Measurements from ENCODE around the gene ARVCF. TPM values are rescaled to one million over a fixed set of nuclear protein-coding genes. Genes with fewer than 3 reads are reported as not detected.

ARVCF gene
- total RNA-seq, 4 donors from 2014 or later, result 10.7 to 21.2 (median 18.4) TPM

DNA sequence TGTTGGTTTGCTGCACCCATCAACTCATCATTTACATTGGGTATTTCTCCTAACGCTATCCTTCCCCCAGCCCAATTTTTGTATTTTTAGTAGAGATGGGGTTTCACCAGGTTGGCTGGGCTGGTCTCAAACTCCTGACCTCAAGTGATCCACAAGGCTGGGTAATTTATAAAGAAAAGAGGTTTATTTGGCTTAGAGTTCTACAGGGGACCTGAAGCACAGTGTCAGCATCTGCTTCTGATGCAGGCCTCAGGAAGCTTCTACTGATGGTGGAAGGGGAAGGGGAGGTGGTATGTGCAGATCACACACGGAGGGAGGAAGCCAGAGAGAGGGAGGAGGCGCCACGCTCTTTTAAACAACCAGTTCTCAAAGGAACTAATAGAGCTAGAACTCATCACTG is 30.1 kb upstream of the ARVCF start:
- H3K27me3 ChIP-seq, result no peaks in the 10 kb centered on the region
- H3K36me3 ChIP-seq, result peaks cover 0 to 37% (median 0%) of the 10 kb centered on the region in 3 donors
- DNase-seq, result no peak
- H3K27ac ChIP-seq, result no peak overlapping the region
- H3K9me3 ChIP-seq, result no peaks in the 10 kb centered on the region
- TF ChIP-seq POLR2A (IDR thresholded peaks at IDR 0.05) (no peak), CTCF (IDR thresholded peaks at IDR 0.05) (no peak)
- no peak overlapping the region for H3K4me3 ChIP-seq
- no peaks in the 10 kb centered on the region for H3K4me1 ChIP-seq

- peaks cover 0 to 41% (median 0%) of the 10 kb centered on the region in 3 donors for H3K36me3 ChIP-seq
- TF ChIP-seq POLR2A (IDR thresholded peaks at IDR 0.05), result no peak
- no peak for TF ChIP-seq CTCF (IDR thresholded peaks at IDR 0.05)
- DNase-seq, result no peak
- H3K27me3 ChIP-seq, result no peaks in the 10 kb centered on the region
- H3K4me1 ChIP-seq, result no peaks in the 10 kb centered on the region
- no peaks in the 10 kb centered on the region for H3K9me3 ChIP-seq
- no peak overlapping the region for H3K27ac ChIP-seq
- no peak overlapping the region for H3K4me3 ChIP-seq
Observed at GRCh38 chr22:20044495-20045151, 28.0 kb upstream of the ARVCF start.

GRCh38 chr22:20043997-20044342 is 27.3 kb upstream of the ARVCF start:
- DNase-seq, result no peak
- Histone ChIP-seq H3K36me3 (peaks cover 0 to 41% (median 0%) of the 10 kb centered on the region in 3 donors), H3K9me3 (no peaks in the 10 kb centered on the region), H3K27me3 (no peaks in the 10 kb centered on the region), H3K27ac (no peak overlapping the region), H3K4me3 (no peak overlapping the region), H3K4me1 (no peaks in the 10 kb centered on the region)
- TF ChIP-seq POLR2A (IDR thresholded peaks at IDR 0.05) (no peak), CTCF (IDR thresholded peaks at IDR 0.05) (no peak)

GRCh38 chr22:20043057-20043996 is 26.7 kb upstream of the ARVCF start:
- no peak for DNase-seq
- Histone ChIP-seq H3K9me3 (no peaks in the 10 kb centered on the region), H3K27ac (no peak overlapping the region), H3K27me3 (no peaks in the 10 kb centered on the region), H3K4me1 (no peaks in the 10 kb centered on the region), H3K36me3 (peaks cover 0 to 43% (median 0%) of the 10 kb centered on the region in 3 donors), H3K4me3 (no peak overlapping the region)
- TF ChIP-seq CTCF (IDR thresholded peaks at IDR 0.05), result no peak
- no peak for TF ChIP-seq POLR2A (IDR thresholded peaks at IDR 0.05)

DNA sequence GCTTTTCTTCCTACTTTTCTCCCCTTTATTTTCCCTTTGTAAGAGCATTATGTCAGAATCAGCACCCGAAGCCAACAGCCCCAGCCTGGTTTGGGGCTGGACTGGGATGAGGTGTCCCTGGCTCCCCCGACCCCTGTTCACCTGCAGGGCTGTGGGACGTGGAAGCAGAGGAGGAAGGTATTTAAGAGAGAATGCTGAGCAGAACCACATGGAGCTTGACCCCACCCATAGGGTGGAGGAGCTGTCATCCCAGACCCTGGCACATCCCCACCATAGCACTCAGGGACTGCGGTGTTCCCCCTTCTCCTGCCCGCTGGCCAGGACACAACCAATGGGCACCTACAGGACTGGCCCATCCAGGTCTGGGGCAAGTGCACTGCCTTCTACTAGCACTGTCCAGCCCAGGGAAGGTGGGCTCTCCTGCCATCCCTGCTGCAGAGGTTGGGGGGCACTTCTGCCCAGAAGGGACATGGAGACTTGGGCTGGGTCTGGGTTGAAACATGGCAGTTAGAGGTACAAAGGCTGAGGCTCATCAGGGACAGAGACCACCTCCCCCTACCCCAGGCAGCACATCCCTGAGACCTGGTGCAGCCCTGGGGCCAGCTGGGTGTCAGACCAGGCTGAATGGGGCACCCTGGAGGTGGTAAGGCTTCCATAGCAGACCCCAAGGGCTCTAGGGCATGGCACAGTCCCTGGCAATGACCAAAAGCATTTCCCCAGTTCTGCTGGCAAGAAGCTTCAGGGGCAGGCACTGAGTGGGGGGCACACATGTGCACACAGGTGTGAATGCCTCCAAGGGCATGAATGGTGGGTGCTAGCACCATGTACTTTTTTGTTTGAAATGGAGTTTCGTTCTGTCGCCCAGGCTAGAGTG is 23.9 kb upstream of the ARVCF start:
- Histone ChIP-seq H3K36me3 (peaks cover 0 to 49% (median 0%) of the 10 kb centered on the region in 3 donors), H3K27ac (no peak overlapping the region), H3K9me3 (no peaks in the 10 kb centered on the region), H3K4me3 (no peak overlapping the region), H3K4me1 (no peaks in the 10 kb centered on the region), H3K27me3 (no peaks in the 10 kb centered on the region)
- no peak for TF ChIP-seq CTCF (IDR thresholded peaks at IDR 0.05)
- no peak for TF ChIP-seq POLR2A (IDR thresholded peaks at IDR 0.05)
- DNase-seq, result no peak
